Measurements from ENCODE around the gene ABCC6.
"Not testable (repeated sequence)": the region's sequence is repeated elsewhere in the genome, so short reads cannot be mapped to it uniquely, and the experiment has no call there.

Gene ABCC6

GRCh38 chr16:16222850-16223661 is at the start of gene ABCC6:
ABCC6 (minus strand) TSS chr16:16223494; CDS start chr16:16223434, 60 bp downstream.
- DNase-seq, result not testable (repeated sequence)

GRCh38 chr16:16272573-16273221 is 49.4 kb upstream of the ABCC6 start:
- DNase-seq, result not testable (repeated sequence)

GRCh38 chr16:16271658-16272057 is 48.4 kb upstream of the ABCC6 start:
- not testable (repeated sequence) for DNase-seq

GRCh38 chr16:16268185-16268808 is 45.0 kb upstream of the ABCC6 start:
- not testable (repeated sequence) for DNase-seq

GRCh38 chr16:16267708-16268107 is 44.4 kb upstream of the ABCC6 start:
- DNase-seq, result not testable (repeated sequence)

- not testable (repeated sequence) for DNase-seq
These were observed 41.8 kb upstream of the ABCC6 start for GRCh38 chr16:16265044-16265443.

GRCh38 chr16:16263947-16264346 is 40.7 kb upstream of the ABCC6 start:
- DNase-seq, result not testable (repeated sequence)

GRCh38 chr16:16262954-16263555 is 39.8 kb upstream of the ABCC6 start:
- DNase-seq, result not testable (repeated sequence)

GRCh38 chr16:16259971-16260370 is 36.7 kb upstream of the ABCC6 start:
- DNase-seq, result not testable (repeated sequence)

GRCh38 chr16:16258822-16259221 is 35.5 kb upstream of the ABCC6 start:
- not testable (repeated sequence) for DNase-seq

GRCh38 chr16:16257301-16257923 is 34.1 kb upstream of the ABCC6 start:
- not testable (repeated sequence) for DNase-seq

GRCh38 chr16:16252377-16252776 is 29.1 kb upstream of the ABCC6 start:
- not testable (repeated sequence) for DNase-seq

- not testable (repeated sequence) for DNase-seq
These were observed 26.5 kb upstream of the ABCC6 start for GRCh38 chr16:16249621-16250330.

- not testable (repeated sequence) for DNase-seq
These were observed 24.1 kb upstream of the ABCC6 start for GRCh38 chr16:16247439-16247838.

GRCh38 chr16:16246578-16247262 is 23.4 kb upstream of the ABCC6 start:
- DNase-seq, result not testable (repeated sequence)

GRCh38 chr16:16243886-16244285 is 20.6 kb upstream of the ABCC6 start:
- DNase-seq, result not testable (repeated sequence)

GRCh38 chr16:16240667-16241066 is 17.4 kb upstream of the ABCC6 start:
- not testable (repeated sequence) for DNase-seq

- DNase-seq, result not testable (repeated sequence)
These were observed 14.4 kb upstream of the ABCC6 start for GRCh38 chr16:16237738-16238137.

- not testable (repeated sequence) for DNase-seq
These were observed 13.8 kb upstream of the ABCC6 start for GRCh38 chr16:16237071-16237470.

- DNase-seq, result not testable (repeated sequence)
These were observed 9.4 kb upstream of the ABCC6 start for GRCh38 chr16:16232692-16233061.

GRCh38 chr16:16223662-16224241 is 458 bp upstream of the ABCC6 start:
- not testable (repeated sequence) for DNase-seq

All from activated T-cell treated with anti-CD3 and anti-CD28 coated beads for 4 hours (primary cell).